ENCODE results near the gene SLC9C1. TPM values are rescaled to one million over a fixed set of nuclear protein-coding genes. Genes with fewer than 3 reads are reported as not detected.

SLC9C1 gene
- polyA plus RNA-seq, 1 experiment = not detected

- H3K4me3 ChIP-seq (ENCODE audit: low read depth, low read length) = no peak overlapping the region
- no peaks in the 10 kb centered on the region for H3K36me3 ChIP-seq (ENCODE audit: control insufficient read depth, insufficient read depth, low read length)
- CTCF ChIA-PET = no interaction called here
- H3K27me3 ChIP-seq (ENCODE audit: control insufficient read depth, insufficient read depth, low read length) = no peaks in the 10 kb centered on the region
- POLR2A ChIA-PET = no interaction called here
- DNase-seq (ENCODE audit: low read depth) = no peak
- TF ChIP-seq CTCF (IDR thresholded peaks at IDR 0.05; ENCODE audit: insufficient read depth, low read depth, low read length) = no peak
Measured at GRCh38 chr3:112247350-112247749, 46.7 kb downstream of the SLC9C1 start.

GRCh38 chr3:112233083-112233482 lies 60.9 kb downstream of the SLC9C1 start:
- no peak for TF ChIP-seq CTCF (IDR thresholded peaks at IDR 0.05; ENCODE audit: insufficient read depth, low read depth, low read length)
- ChIA-PET POLR2A (no interaction called here), CTCF (no interaction called here)
- Histone ChIP-seq H3K36me3 (ENCODE audit: control insufficient read depth, insufficient read depth, low read length) (no peaks in the 10 kb centered on the region), H3K4me3 (ENCODE audit: low read depth, low read length) (no peak overlapping the region), H3K27me3 (ENCODE audit: control insufficient read depth, insufficient read depth, low read length) (0 out of 2 replicates have a peak, but pooled peaks cover 2% of the 10 kb centered on the region)
- no peak for DNase-seq (ENCODE audit: low read depth)

- Histone ChIP-seq H3K36me3 (ENCODE audit: control insufficient read depth, insufficient read depth, low read length) (no peaks in the 10 kb centered on the region), H3K27me3 (ENCODE audit: control insufficient read depth, insufficient read depth, low read length) (0 out of 2 replicates have a peak, but pooled peaks cover 2% of the 10 kb centered on the region), H3K4me3 (ENCODE audit: low read depth, low read length) (no peak overlapping the region)
- POLR2A ChIA-PET = no interaction called here
- CTCF ChIA-PET = interaction anchor here (1.8 kb wide), 1 partner anchor 11 kb away, joined by 3 read pairs; no protein-coding TSS in a partner anchor
- no peak for TF ChIP-seq CTCF (IDR thresholded peaks at IDR 0.05; ENCODE audit: insufficient read depth, low read depth, low read length)
- DNase-seq (ENCODE audit: low read depth) = no peak
Measured at GRCh38 chr3:112231727-112232126, 62.3 kb downstream of the SLC9C1 start.

- Histone ChIP-seq H3K4me3 (ENCODE audit: low read depth, low read length) (no peak overlapping the region), H3K27me3 (ENCODE audit: control insufficient read depth, insufficient read depth, low read length) (0 out of 2 replicates have a peak, but pooled peaks cover 2% of the 10 kb centered on the region), H3K36me3 (ENCODE audit: control insufficient read depth, insufficient read depth, low read length) (no peaks in the 10 kb centered on the region)
- ChIA-PET CTCF (interaction anchor here (1.8 kb wide), 1 partner anchor 13 kb away, joined by 3 read pairs; no protein-coding TSS in a partner anchor), POLR2A (no interaction called here)
- no peak for DNase-seq (ENCODE audit: low read depth)
- no peak for TF ChIP-seq CTCF (IDR thresholded peaks at IDR 0.05; ENCODE audit: insufficient read depth, low read depth, low read length)
Measured at GRCh38 chr3:112230033-112230432, 64.0 kb downstream of the SLC9C1 start.

- Histone ChIP-seq H3K27me3 (ENCODE audit: control insufficient read depth, insufficient read depth, low read length) (0 out of 2 replicates have a peak, but pooled peaks cover 2% of the 10 kb centered on the region), H3K4me3 (ENCODE audit: low read depth, low read length) (no peak overlapping the region), H3K36me3 (ENCODE audit: control insufficient read depth, insufficient read depth, low read length) (no peaks in the 10 kb centered on the region)
- ChIA-PET CTCF (no interaction called here), POLR2A (no interaction called here)
- TF ChIP-seq CTCF (IDR thresholded peaks at IDR 0.05; ENCODE audit: insufficient read depth, low read depth, low read length) = no peak
- no peak for DNase-seq (ENCODE audit: low read depth)
Measured at GRCh38 chr3:112228786-112229185, 65.2 kb downstream of the SLC9C1 start.

Measured in BJ (cell line).